NCI-H1694 treated with DMSO at 0.1 percent for 48 hours (cell line): ENCODE data around the gene NGDN.
"Not testable (repeated sequence)": the region's sequence is repeated elsewhere in the genome, so short reads cannot be mapped to it uniquely, and the experiment has no call there.

Experiments
- DNase-seq: peaks from one replicate; lab custom pipeline; 2025; lab: John Stamatoyannopoulos, UW

The NGDN gene, protein sequence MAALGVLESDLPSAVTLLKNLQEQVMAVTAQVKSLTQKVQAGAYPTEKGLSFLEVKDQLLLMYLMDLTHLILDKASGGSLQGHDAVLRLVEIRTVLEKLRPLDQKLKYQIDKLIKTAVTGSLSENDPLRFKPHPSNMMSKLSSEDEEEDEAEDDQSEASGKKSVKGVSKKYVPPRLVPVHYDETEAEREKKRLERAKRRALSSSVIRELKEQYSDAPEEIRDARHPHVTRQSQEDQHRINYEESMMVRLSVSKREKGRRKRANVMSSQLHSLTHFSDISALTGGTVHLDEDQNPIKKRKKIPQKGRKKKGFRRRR

DNA sequence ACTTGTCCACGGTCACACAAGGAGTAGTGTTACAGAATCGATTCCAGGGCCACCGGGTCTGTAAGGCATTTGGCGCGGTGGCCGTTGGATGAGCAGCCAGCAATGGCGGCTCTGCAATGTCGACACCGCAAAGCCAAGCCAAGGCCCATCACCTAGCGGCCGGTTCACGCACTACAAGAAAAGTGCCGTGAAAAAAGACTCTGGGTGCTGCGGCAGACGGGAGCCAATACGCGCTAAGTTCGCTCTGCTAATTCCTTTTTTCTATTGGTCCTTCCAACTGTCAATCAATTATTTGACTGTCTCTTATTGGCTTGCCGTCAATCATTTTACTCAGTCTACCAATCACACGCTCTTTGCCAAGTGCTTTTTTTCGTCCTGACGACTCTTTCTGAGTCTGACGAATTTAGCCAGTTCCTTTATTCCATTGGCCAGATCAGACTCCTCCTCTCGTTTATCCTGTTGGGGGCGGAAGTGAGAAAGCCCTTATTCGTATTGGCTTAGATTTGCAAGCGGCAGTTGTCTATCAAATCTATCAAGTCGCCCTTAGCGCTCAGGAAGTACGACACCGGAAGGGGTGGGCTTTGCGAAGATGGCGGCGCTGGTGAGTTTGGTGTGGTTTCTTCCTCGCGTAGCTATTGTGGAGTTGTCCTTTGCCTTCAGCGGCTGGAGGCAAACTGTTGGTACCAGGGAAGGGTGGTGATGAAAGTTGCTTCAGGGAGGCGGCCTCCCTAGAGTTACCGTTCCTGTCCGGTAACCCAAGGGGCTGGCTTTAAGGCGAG, at the start of gene NGDN:
Gene NGDN, plus strand, starts transcription at position 577 of the 779 bp plus-strand sequence. Its CDS starts 13 bp downstream, at position 590.
- peak; percentile 100 for DNase-seq

- no peak for DNase-seq
These were observed 47.9 kb upstream of the NGDN start for GRCh38 chr14:23421594-23421993.

GRCh38 chr14:23423657-23424056, 45.8 kb upstream of the NGDN start:
- no peak for DNase-seq

GRCh38 chr14:23425169-23425568, 44.3 kb upstream of the NGDN start:
- DNase-seq, result no peak

- not testable (repeated sequence) for DNase-seq
These were observed 43.7 kb upstream of the NGDN start for GRCh38 chr14:23425798-23426197.

DNA sequence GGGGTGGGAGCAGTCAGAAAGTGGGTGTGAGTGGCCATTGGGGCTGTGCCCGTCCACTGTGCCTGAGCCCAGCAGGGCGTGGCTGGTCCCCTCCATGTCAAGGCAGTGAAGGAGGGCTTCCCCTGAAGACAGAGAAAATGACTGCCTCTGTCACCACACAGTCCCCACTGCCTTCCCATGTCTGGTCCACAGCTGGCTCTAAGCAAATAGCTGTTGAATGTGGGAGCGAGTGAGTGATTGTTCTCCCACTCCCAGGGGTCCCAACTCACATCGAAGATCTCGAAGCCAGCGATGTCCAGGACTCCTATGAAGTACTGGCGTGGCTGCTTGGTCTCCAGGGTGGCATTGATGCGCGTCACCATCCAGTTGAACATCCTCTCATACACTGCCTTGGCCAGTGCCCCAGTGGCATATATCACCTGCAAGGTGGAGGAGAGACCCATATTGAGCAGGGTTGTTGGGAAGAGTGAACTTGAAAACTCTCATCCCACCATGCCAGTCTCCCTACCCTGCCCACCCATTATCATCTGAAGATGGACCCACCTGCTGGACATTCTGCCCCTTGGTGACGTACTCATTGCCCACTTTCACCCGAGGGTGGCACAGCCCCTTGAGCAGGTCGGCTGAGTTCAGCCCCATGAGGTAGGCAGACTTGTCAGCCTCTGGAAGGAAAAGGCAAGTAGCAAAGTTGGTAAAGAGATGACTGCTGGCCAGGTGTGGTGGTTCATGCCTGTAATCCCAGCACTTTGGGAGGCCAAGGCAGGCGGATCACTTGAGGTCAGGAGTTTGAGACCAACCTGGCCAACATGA, 40.6 kb upstream of the NGDN start:
- no peak for DNase-seq

- no peak for DNase-seq
These were observed 39.3 kb upstream of the NGDN start for GRCh38 chr14:23430016-23430722.

DNA sequence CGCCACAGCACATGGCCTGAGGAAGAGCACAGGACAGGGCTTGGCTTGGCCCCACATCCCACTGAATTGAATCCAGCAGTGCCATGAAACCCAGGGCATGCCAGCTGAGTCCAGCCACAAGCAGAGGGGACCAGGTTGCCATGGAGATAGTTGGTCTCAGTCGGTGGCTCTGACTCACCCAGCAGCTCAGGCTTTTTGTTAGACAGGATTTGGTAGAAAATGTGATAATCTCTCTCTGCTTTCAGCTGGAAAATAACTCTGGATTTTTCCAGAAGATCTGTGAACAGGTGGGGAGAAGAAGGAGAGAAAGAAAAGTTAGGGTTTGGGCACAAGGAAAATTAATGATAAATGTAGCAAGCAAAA, 38.8 kb upstream of the NGDN start:
- peak; percentile 29 for DNase-seq

DNA sequence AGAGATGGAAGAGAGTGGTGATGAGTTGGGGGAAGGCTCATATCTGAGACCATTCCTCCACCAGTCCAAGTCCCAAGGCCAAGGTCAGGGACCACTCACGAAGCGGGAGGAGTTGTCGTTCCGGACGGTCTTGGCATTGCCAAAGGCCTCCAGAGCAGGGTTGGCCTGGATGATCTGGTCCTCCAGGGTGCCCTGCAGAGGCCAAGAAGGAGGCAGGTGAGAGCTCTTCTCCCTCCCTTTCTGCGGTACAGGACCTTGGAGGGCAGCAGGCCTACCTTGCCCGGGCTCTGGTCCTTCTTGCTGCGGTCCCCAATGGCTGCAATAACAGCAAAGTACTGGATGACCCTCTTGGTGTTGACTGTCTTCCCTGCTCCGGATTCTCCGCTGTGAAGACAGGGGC, 38.0 kb upstream of the NGDN start:
- DNase-seq, result no peak

GRCh38 chr14:23432102-23432925, 37.2 kb upstream of the NGDN start:
- no peak for DNase-seq

GRCh38 chr14:23432946-23433345, 36.6 kb upstream of the NGDN start:
- DNase-seq, result no peak

DNA sequence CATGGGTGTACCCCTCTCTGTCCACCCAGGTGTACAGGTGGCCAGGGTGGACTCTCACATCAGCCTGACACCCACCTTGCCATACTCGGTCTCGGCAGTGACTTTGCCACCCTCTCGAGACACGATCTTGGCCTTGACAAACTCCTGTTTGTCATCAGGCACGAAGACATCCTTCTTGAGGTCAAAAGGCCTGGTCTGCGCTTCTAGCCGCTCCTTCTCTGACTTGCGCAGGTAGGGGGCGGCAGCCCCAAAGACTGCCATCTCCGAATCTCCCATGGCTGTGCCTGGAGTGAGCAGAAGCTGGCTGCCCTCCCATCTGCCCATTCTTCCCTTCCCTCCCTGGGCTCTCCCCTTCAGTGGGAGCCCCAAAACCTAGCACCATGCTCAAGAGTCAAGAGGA, 36.0 kb upstream of the NGDN start:
- no peak for DNase-seq

DNA sequence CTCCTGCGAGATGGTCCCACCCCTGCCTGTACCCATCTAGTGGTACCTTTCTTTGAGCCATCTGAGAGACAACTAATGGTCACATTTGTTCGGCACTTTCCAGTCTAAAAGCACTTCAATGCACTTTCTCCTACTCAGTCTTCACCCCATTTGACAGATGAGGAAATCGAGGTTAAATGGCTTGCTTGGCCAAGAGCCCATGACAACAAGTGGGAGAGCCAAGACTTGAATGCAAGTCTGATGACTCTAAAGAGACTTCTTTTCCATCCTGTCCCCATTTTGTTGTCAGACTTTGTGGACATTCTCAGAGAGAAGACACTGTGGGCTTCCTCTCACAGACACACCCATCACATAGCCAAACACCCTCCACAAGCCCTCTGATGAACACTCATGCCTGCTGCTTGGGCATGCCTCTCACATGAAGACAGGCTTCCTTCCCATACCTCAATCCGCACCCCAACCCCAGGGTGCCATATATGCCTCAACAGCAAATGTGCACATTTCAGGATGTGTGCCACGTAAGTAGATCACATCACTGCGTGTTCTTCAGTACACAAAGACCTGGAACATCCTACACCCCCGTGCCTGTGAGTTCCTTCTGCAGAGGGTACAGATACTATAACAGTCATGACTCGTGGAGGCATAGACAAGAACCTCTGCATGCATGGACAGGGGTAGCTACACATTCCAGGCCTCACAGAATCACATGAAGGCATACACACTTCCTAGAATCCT, 34.8 kb upstream of the NGDN start:
- DNase-seq, result no peak

GRCh38 chr14:23435543-23436326, 33.8 kb upstream of the NGDN start, which contains the start of gene MYH7:
MYH7 (minus strand) TSS chr14:23435660; CDS start chr14:23433732, 1,928 bp downstream.
- DNase-seq, result no peak

DNA sequence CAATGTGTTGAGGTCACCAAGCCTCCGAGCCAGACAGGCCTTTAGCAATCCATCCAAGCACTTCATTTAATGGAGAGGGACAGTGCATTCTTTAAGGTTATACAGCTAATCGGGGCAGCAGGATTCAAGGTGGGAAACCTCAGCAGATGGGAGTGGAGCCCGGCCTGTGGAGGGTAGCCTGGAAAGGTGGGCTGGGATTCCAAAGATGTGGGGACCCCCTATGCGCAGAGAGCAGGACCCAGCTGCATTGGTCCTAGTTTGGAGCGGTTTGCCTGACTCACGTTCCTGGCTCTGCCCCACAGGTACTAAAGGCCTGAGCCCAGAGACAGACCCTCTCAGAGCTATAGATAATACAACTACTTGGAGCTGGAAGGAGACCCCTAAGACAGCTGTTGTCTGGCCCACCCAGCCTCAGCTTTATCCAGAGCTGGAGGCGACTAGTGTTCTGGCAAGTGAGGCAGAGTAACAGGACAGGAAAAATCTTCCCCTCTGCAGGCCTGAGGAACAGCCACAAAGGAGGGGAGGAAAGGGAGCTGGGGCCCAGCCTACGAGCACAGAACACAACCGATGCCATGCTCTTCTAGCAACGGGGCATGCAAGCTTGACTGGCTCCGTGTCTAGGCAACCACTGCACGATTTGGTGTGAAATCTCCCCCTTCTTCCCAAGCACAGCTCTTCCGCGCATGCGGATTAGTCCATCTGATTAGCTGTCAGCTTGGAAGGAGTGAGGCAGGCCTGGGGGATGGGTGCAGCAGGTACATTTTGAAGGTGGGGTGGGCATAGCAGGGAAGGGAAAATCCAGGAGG, 33.0 kb upstream of the NGDN start:
- DNase-seq, result peak; percentile 38

GRCh38 chr14:23437133-23438100, 32.1 kb upstream of the NGDN start:
- no peak for DNase-seq
